Measurements from ENCODE around the gene RPN2. TPM values are rescaled to one million over a fixed set of nuclear protein-coding genes. Genes with fewer than 3 reads are reported as not detected.

RPN2 gene
- total and polyA plus RNA-seq, 4 donors, result 153 to 241 (median 177) TPM

- Histone ChIP-seq H3K27me3 (ENCODE audit: control insufficient read depth in 4 of 4, insufficient read depth in 4 of 4, low read length in 3 of 4) (no peaks in the 10 kb centered on the region), H3K4me1 (ENCODE audit: control insufficient read depth in 4 of 4, insufficient read depth in 4 of 4, low read length in 3 of 4) (no peaks in the 10 kb centered on the region), H3K27ac (ENCODE audit: low read depth in 1 of 2, low read length in 2 of 2) (no peak overlapping the region), H3K9ac (ENCODE audit: low read depth in 1 of 2, low read length in 2 of 2) (no peak overlapping the region), H3K4me3 (ENCODE audit: low read depth in 1 of 3, low read length in 3 of 3) (no peak overlapping the region), H3K9me3 (ENCODE audit: control insufficient read depth in 4 of 4, low read length in 3 of 4) (no peaks in the 10 kb centered on the region), H3K36me3 (ENCODE audit: control insufficient read depth in 4 of 4, insufficient read depth in 3 of 4, low read depth in 1 of 4, low read length in 3 of 4) (peaks cover 9 to 39% (median 34%) of the 10 kb centered on the region in 4 donors)
- DNase-seq (ENCODE audit: low spot score), result no peak
- WGBS, result 88% methylated on average over 10 of the region's 10 CpGs
- no peak for TF ChIP-seq HNF4G (IDR thresholded peaks at IDR 0.05)
- no peak for TF ChIP-seq HNF4A (conservative IDR thresholded peaks at IDR 0.05)
- TF ChIP-seq RXRA (IDR thresholded peaks at IDR 0.05), result no peak
- no peak for TF ChIP-seq MAX (IDR thresholded peaks at IDR 0.05)
- TF ChIP-seq, protein P1, sequence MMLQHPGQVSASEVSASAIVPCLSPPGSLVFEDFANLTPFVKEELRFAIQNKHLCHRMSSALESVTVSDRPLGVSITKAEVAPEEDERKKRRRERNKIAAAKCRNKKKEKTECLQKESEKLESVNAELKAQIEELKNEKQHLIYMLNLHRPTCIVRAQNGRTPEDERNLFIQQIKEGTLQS (IDR thresholded peaks at IDR 0.05), result no peak
- TF ChIP-seq FOXA2 (IDR thresholded peaks at IDR 0.05), result no peak
- TF ChIP-seq JUND (IDR thresholded peaks at IDR 0.05), result no peak
- no peak for TF ChIP-seq GABPA (IDR thresholded peaks at IDR 0.05 in 1 of 2, conservative IDR thresholded peaks at IDR 0.05 in 1 of 2)
- TF ChIP-seq REST (IDR thresholded peaks at IDR 0.05), result no peak
- TF ChIP-seq FOXA1 (IDR thresholded peaks at IDR 0.05), result no peak
- no peak for TF ChIP-seq EGR1 (IDR thresholded peaks at IDR 0.05; ENCODE audit: low read depth in 2 of 2)
- TF ChIP-seq ZBTB33 (IDR thresholded peaks at IDR 0.05), result no peak
- TF ChIP-seq SP1 (IDR thresholded peaks at IDR 0.05), result no peak
- no peak for TF ChIP-seq RAD21 (IDR thresholded peaks at IDR 0.05)
- TF ChIP-seq YY1 (IDR thresholded peaks at IDR 0.05), result no peak
- TF ChIP-seq NR2F2 (IDR thresholded peaks at IDR 0.05), result no peak
- TF ChIP-seq, protein P2, sequence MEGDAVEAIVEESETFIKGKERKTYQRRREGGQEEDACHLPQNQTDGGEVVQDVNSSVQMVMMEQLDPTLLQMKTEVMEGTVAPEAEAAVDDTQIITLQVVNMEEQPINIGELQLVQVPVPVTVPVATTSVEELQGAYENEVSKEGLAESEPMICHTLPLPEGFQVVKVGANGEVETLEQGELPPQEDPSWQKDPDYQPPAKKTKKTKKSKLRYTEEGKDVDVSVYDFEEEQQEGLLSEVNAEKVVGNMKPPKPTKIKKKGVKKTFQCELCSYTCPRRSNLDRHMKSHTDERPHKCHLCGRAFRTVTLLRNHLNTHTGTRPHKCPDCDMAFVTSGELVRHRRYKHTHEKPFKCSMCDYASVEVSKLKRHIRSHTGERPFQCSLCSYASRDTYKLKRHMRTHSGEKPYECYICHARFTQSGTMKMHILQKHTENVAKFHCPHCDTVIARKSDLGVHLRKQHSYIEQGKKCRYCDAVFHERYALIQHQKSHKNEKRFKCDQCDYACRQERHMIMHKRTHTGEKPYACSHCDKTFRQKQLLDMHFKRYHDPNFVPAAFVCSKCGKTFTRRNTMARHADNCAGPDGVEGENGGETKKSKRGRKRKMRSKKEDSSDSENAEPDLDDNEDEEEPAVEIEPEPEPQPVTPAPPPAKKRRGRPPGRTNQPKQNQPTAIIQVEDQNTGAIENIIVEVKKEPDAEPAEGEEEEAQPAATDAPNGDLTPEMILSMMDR (IDR thresholded peaks at IDR 0.05; ENCODE audit: low read depth, low read length, missing input control), result no peak
These were observed 40.9 kb downstream of the RPN2 start for GRCh38 chr20:37219751-37220668.

Data from liver (tissue), 9 donors.